ENCODE results near the gene PPM1L. TPM values are rescaled to one million over a fixed set of nuclear protein-coding genes. Genes with fewer than 3 reads are reported as not detected.

PPM1L gene
- total RNA-seq, 1 experiment from 2014 or later: 10.6 TPM

DNA sequence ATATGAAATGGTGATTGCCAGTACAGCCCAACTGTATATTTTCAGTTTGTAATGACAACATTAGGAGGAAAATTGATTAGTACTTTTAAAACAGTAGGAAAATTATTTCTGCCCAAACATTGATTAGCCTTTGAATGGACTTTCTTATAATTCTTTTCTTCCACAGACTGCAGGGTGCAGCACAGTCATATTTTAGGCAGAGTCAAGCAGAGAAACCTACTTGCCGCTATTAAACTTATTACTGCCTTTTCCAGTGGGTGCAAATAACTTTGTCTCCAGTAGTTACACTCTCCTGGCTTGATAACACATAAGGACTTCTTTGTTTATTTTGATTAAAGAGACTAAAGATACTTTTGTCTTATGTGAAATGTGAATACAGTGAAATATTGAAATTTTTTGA lies 85.4 kb downstream of the PPM1L start:
- H3K27me3 ChIP-seq (replicated peaks; ENCODE audit: insufficient read depth, low read depth, low read length, poor library complexity): no peaks in the 10 kb centered on the region
- CTCF ChIA-PET: no interaction called here
- no TSS peak for BruUV-seq (replicated peaks)
- no peak overlapping the region for H3K4me3 ChIP-seq (ENCODE audit: low read depth, low read length, poor library complexity, severe bottlenecking)
- no peaks in the 10 kb centered on the region for H3K9me3 ChIP-seq (ENCODE audit: low read depth, low read length, poor library complexity, severe bottlenecking)
- no peaks in the 10 kb centered on the region for H3K4me1 ChIP-seq (ENCODE audit: insufficient read depth, low read length, poor library complexity, severe bottlenecking)
- intact Hi-C loops (cut with micrococcal nuclease; ENCODE audit: unreplicated experiment): no loop called here
- no peak overlapping the region for H3K27ac ChIP-seq (ENCODE audit: low read depth, low read length, poor library complexity, severe bottlenecking)
- POLR2A ChIA-PET (ENCODE audit: low non-redundant PET): no interaction called here
- no peaks in the 10 kb centered on the region for H3K36me3 ChIP-seq (ENCODE audit: insufficient read depth, low read length, poor library complexity, severe bottlenecking)
- TF ChIP-seq, protein P1, sequence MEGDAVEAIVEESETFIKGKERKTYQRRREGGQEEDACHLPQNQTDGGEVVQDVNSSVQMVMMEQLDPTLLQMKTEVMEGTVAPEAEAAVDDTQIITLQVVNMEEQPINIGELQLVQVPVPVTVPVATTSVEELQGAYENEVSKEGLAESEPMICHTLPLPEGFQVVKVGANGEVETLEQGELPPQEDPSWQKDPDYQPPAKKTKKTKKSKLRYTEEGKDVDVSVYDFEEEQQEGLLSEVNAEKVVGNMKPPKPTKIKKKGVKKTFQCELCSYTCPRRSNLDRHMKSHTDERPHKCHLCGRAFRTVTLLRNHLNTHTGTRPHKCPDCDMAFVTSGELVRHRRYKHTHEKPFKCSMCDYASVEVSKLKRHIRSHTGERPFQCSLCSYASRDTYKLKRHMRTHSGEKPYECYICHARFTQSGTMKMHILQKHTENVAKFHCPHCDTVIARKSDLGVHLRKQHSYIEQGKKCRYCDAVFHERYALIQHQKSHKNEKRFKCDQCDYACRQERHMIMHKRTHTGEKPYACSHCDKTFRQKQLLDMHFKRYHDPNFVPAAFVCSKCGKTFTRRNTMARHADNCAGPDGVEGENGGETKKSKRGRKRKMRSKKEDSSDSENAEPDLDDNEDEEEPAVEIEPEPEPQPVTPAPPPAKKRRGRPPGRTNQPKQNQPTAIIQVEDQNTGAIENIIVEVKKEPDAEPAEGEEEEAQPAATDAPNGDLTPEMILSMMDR (conservative IDR thresholded peaks at IDR 0.05; ENCODE audit: low read depth, low read length): no peak
- TF ChIP-seq EZH2 (IDR thresholded peaks at IDR 0.05; ENCODE audit: borderline replicate concordance, low read depth, low read length, poor library complexity, severe bottlenecking): no peak
- no peak for DNase-seq (ENCODE audit: low spot score)

DNA sequence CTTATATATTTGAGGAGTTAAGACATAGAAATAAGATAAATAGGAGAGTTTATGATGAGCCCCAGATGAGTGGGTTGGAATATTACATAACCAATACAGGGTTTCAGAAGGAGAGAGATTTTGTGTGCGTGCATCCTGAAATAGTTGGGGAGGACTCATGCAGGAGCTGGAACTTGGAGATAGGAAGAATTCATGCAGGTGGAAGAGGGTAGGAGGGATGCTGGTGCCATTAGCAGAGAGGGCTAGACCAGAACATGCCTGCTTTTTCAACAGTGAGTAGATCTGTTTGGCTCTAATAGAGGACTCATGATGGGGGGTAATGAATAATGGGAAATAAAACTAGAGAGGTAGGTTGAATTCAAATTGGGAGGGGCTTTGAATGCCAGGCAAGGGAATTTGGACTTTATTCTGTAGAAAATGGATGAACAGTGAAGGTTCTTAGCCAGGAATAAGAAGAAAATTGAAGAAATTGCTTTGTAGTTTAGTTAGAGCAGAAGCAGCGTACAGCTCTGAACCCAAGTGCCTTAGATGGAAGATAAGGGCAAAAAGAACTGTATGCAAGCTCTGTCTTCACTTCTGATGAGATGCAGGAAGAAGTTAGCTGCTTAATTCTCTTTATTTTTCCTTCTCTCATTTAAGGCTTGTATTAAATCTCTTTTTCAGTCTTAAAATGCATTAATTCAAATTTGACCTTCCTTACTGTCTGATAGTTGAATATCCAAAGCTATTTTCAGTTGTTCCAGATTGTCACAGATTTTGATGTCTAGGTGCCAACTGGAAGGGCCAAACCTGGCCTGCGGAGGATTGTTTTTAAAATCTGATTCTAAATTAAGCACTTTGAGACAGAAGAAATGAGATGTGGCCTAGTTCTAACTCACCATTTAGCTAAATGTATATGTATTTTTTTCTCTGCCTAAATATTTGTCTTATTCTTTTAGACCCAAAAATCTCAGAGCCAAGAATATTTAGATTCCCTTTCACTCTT lies 86.3 kb downstream of the PPM1L start:
- ChIA-PET POLR2A (ENCODE audit: low non-redundant PET) (no interaction called here), CTCF (no interaction called here)
- Histone ChIP-seq H3K27ac (ENCODE audit: low read depth, low read length, poor library complexity, severe bottlenecking) (no peak overlapping the region), H3K4me3 (ENCODE audit: low read depth, low read length, poor library complexity, severe bottlenecking) (no peak overlapping the region), H3K27me3 (replicated peaks; ENCODE audit: insufficient read depth, low read depth, low read length, poor library complexity) (no peaks in the 10 kb centered on the region), H3K36me3 (ENCODE audit: insufficient read depth, low read length, poor library complexity, severe bottlenecking) (no peaks in the 10 kb centered on the region), H3K9me3 (ENCODE audit: low read depth, low read length, poor library complexity, severe bottlenecking) (no peaks in the 10 kb centered on the region), H3K4me1 (ENCODE audit: insufficient read depth, low read length, poor library complexity, severe bottlenecking) (no peaks in the 10 kb centered on the region)
- intact Hi-C loops (cut with micrococcal nuclease; ENCODE audit: unreplicated experiment): no loop called here
- DNase-seq (ENCODE audit: low spot score): no peak
- no TSS peak for BruUV-seq (replicated peaks)
- TF ChIP-seq, protein P1 (conservative IDR thresholded peaks at IDR 0.05; ENCODE audit: low read depth, low read length): no peak
- no peak for TF ChIP-seq EZH2 (IDR thresholded peaks at IDR 0.05; ENCODE audit: borderline replicate concordance, low read depth, low read length, poor library complexity, severe bottlenecking)

DNA sequence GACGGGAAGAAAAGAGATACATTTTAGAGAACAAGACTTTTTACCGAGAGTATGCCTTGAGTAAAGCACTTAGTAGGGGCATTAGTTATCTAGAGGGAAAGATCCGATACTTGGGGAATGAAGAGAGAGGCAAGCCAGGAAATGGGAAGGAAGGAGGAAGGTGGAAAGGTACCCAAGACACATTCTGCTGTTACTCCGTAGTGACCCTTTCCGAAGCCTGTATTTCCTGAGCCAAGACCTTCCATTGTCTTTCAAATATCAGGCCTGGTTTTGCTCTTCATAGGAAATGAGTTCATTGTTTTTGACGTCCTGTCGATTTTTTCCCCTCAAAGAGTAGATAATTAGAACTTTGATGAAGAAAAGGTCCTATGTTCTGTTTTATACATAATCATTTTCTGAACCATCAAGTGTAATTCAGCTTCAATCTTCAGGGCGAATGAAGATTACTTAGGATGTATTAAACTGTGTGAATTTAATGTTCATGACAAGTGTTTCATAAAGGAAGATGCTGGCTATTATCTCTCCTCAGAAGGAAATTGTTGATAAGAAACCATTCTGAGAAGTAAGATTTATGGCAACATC lies 95.7 kb downstream of the PPM1L start:
- no peak for DNase-seq (ENCODE audit: low spot score)
- ChIA-PET POLR2A (ENCODE audit: low non-redundant PET) (no interaction called here), CTCF (no interaction called here)
- no peaks in the 10 kb centered on the region for H3K4me1 ChIP-seq (ENCODE audit: insufficient read depth, low read length, poor library complexity, severe bottlenecking)
- no TSS peak for BruUV-seq (replicated peaks)
- TF ChIP-seq, protein P1 (conservative IDR thresholded peaks at IDR 0.05; ENCODE audit: low read depth, low read length): no peak
- no peak for TF ChIP-seq EZH2 (IDR thresholded peaks at IDR 0.05; ENCODE audit: borderline replicate concordance, low read depth, low read length, poor library complexity, severe bottlenecking)
- H3K36me3 ChIP-seq (ENCODE audit: insufficient read depth, low read length, poor library complexity, severe bottlenecking): no peaks in the 10 kb centered on the region
- no peaks in the 10 kb centered on the region for H3K9me3 ChIP-seq (ENCODE audit: low read depth, low read length, poor library complexity, severe bottlenecking)
- H3K27me3 ChIP-seq (replicated peaks; ENCODE audit: insufficient read depth, low read depth, low read length, poor library complexity): no peaks in the 10 kb centered on the region
- H3K27ac ChIP-seq (ENCODE audit: low read depth, low read length, poor library complexity, severe bottlenecking): no peak overlapping the region
- intact Hi-C loops (cut with micrococcal nuclease; ENCODE audit: unreplicated experiment): no loop called here
- no peak overlapping the region for H3K4me3 ChIP-seq (ENCODE audit: low read depth, low read length, poor library complexity, severe bottlenecking)
